Stimulated activated CD4-positive, alpha-beta T cell treated with anti-CD3 and anti-CD28 coated beads, Interleukin-15, amount 100 ng/mL, for 48 hours (primary cell): ENCODE results near the gene PRKCQ.
"Not testable (repeated sequence)": the region's sequence is repeated elsewhere in the genome, so short reads cannot be mapped to it uniquely, and the experiment has no call there.

ENCODE experiments used
- DNase-seq, 2 donors: peaks; one replicate each; pipeline ENCODE4 v3.0.0-alpha.2; 2020; ENCODE audit warnings: low read depth in 2 of 2

Gene PRKCQ

GRCh38 chr10:6457376-6457775 is 122.7 kb downstream of the PRKCQ start:
- DNase-seq, result no peak

- no peak for DNase-seq
Measured at GRCh38 chr10:6456067-6456466, 124.0 kb downstream of the PRKCQ start.

- DNase-seq, result no peak
Measured at GRCh38 chr10:6455592-6455991, 124.5 kb downstream of the PRKCQ start.

GRCh38 chr10:6446711-6447110 is 133.4 kb downstream of the PRKCQ start:
- no peak for DNase-seq

DNA sequence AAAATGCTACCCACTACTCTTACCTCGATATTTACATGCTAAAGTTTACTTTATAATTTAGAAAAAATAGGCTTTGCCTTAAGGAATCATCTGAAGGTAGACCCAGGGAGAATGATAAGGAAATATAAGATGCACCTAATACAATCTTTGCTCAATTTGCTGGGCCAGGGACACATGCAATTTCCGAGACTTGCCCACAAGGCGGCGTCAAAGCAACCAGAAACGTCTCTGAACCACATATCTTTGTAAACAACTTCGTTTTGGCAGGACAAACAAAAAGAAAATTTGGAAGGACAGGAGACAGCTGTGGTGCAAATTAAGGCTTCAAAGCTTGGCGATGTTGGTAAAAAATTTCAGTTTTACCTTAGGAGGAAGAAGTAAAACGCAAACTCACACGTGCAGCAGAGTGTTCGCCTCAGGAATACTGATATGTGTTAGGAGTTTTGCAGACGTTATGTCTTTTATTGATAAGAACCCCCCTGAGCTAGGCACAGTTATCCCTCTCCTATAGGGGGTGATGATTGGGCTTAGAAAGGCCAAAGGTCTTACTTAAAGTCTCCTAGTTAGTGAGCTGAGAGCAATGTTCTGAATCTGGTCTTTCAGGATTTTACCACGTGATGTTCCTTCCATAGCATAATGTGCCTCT is 134.3 kb downstream of the PRKCQ start:
- peak in 1 of 2 donors; percentile 42 for DNase-seq

- DNase-seq, result not testable (repeated sequence)
Measured at GRCh38 chr10:6439875-6440274, 140.2 kb downstream of the PRKCQ start.

GRCh38 chr10:6431861-6432260 is 148.2 kb downstream of the PRKCQ start:
- no peak for DNase-seq

DNA sequence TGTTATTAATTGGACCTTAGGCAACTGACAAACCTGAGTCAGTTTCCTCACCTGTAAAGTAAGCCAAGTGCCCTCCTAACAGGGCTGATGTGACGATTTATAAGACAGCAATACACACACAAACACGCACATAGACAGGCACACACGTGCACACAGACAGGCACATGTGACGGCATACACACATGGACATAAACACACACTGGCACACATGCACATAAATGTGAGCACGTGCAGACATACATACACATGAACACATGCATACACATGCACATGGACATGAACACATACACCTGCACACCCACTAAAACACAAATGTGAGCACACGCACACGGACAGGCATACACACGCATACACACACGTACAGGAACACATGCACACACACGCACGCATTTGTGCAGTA is 148.9 kb downstream of the PRKCQ start:
- no peak for DNase-seq

- DNase-seq, result no peak
Measured at GRCh38 chr10:6430423-6430980, 149.6 kb downstream of the PRKCQ start.

GRCh38 chr10:6427357-6427959 is 152.6 kb downstream of the PRKCQ start:
- DNase-seq, result no peak

DNA sequence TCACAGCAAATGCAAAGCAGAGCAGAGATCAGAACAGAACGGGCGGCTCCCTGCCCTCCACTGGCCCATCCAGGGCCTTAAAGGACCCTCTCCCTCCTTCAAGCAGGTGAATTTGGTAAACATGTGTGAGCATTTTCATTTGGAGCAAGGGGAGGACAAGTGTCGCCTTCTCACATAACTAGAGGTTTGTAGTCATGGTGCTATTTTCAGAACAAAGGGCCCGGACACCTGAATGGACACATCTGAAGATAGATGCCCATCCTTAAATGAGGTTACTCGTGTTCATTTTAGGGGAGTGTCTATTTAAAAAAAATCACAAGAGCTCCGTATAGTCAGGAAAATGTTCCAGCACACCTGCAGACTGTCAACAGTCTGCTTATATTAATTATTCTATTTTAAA is 153.8 kb downstream of the PRKCQ start:
- DNase-seq, result no peak

GRCh38 chr10:6423413-6424170 is 156.5 kb downstream of the PRKCQ start:
- no peak for DNase-seq

DNA sequence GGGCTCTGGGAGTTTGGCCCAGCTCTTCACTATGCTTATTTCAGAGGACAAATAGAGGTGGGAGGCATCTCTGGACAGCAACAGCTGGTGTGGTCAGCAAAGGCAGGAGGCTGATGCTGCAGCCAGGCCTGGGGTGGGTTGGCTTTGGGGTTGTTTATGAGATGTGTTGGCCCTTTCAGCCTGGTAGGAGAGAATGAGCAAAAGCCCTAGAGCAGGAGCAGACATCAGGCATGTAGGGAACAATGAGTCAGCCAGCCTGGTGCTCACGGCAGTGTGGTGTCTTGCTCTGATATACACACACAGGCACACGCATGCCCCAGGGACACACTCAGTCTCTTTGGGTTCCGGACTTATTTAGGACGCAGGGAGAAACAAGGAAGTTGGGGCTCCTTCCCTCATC is 157.1 kb downstream of the PRKCQ start:
- peak; percentile 47 to 57 for DNase-seq

- no peak for DNase-seq
Measured at GRCh38 chr10:6418613-6419216, 161.4 kb downstream of the PRKCQ start.

GRCh38 chr10:6418167-6418566 is 161.9 kb downstream of the PRKCQ start:
- no peak for DNase-seq

DNA sequence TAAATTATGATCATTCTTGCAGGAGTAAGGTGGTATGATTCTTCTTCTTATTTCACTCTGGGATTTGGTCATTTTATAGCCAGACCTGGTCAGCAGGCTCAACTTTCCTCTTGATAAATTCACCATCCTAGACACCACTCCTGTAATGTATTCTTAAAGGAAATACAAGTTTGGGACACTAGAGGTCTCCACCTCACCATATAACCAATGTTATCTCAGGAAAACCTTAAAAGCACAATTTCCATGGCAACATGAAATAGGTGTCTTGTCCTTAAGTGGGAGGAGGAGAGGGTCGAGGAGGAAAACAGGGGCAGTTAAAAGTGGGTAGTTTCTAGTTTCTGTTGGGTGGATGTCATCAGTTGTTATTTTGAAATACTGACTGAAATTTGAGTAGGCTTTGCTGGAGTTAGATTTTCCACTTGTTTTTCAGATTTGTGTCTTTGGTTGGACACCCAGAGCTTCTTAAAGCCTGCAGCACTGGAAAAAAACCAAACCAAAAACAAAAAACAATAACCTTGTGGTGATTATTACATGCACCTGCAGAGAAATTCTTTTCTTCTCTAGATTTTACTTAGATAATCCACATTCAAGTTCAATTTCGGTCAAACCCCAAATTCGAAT is 163.1 kb downstream of the PRKCQ start:
- DNase-seq, result no peak

GRCh38 chr10:6411436-6411835 is 168.6 kb downstream of the PRKCQ start:
- no peak for DNase-seq

DNA sequence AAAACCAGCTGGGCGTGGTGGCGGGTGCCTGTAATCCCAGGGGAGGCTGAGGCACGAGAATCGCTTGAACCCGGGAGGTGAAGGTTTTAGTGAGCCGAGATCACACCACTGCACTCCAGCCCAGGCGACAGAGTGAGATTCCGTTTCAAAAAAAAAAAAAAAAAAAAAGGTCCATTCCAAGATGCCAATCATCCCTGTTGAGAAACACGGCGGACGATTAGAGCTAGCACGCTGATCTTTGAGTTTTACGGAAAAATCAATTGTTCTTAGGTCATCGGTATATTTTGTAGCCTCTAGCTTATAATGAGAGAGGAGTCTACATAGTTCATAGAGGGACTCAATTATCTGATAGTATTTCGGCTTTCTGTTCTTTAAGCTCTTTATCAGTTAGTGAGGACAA is 169.2 kb downstream of the PRKCQ start:
- no peak for DNase-seq

GRCh38 chr10:6409971-6410643 is 170.0 kb downstream of the PRKCQ start:
- no peak for DNase-seq

- DNase-seq, result no peak
Measured at GRCh38 chr10:6408799-6409198, 171.3 kb downstream of the PRKCQ start.

DNA sequence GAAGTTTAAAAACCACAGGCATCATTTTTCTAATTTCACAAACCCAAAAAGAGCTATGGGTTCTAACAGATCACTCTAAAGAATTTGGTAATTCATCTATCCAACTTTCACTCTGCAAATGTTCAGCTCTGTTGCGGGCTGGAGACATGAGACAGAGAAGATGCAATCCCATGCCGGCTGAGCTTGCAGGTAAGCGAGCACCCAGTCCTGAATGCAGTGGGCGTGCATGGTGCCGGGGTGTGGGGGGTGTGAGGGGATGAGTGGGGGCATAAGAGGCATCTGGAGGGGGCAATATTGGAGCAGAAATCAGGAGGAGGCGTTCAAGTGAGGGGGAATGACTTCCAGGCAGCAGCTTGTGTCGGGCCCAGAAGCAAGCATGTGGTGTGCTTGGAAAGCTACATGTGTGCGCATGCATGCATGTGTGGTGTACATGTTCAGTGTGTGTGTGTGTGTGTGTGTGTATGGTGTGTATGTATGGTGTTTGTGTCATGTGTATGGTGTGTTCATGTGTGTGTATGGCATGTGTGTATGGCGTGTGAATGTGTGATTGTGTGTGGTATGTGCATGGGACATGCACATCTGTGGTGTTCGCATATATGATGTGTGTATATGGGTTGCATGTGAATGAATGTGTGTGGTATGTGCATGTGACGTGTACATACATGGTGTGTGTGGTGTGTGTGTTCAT is 172.9 kb downstream of the PRKCQ start:
- no peak for DNase-seq
